ENCODE measurements around the gene ZMAT5. TPM values are rescaled to one million over a fixed set of nuclear protein-coding genes. Genes with fewer than 3 reads are reported as not detected.
A peak's percentile ranks its signal among the peaks of the same experiment; 100 is the strongest.

Gene ZMAT5
- polyA plus RNA-seq, 3 donors = 27.1 to 79.4 (median 59.3) TPM

DNA sequence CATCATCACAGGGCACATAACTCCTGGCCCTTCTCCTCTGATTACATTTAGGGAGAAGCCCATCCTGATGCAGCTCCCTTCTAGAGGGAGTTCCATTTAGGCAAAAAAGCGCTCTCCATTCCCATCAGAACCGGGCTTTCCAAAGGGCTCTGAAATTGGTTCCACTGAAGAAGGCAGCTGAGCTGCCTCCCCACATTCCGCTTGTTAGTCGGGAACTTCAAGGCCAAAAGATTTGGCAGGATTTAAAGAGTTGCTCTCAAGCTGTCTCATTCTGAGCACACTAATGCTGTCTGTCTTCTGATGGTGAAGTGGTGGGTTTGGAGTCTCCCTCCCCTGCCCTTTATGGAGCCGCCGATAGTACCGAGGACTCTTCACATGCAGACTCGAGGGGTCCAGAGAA is 73.6 kb downstream of the ZMAT5 start:
- H3K4me3 Mint-ChIP-seq = no peak overlapping the region
- H3K27ac Mint-ChIP-seq = peak overlapping the region in 2 of 7 donors; percentile 53 to 61

DNA sequence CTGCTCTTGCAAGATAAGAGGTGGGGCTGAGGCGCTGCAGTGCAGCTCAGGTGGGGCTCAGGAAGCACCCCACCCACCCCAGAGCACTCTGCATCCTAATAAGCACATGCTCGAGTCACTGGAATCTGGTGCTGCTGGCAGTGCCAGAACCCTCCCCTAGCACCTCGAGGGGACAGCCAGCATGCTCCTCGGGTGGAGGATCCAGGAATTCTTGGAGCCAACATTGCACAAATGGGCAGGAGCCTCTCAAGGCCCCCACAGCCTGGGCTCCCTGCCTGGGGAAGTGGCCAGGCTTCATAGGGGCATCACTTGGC is 74.5 kb downstream of the ZMAT5 start:
- H3K27ac Mint-ChIP-seq = no peak overlapping the region
- no peaks in the 10 kb centered on the region for H3K27me3 ChIP-seq (ENCODE audit: control insufficient read depth in 2 of 2, insufficient read depth in 2 of 2, low read length in 2 of 2)
- TF ChIP-seq, protein P1, sequence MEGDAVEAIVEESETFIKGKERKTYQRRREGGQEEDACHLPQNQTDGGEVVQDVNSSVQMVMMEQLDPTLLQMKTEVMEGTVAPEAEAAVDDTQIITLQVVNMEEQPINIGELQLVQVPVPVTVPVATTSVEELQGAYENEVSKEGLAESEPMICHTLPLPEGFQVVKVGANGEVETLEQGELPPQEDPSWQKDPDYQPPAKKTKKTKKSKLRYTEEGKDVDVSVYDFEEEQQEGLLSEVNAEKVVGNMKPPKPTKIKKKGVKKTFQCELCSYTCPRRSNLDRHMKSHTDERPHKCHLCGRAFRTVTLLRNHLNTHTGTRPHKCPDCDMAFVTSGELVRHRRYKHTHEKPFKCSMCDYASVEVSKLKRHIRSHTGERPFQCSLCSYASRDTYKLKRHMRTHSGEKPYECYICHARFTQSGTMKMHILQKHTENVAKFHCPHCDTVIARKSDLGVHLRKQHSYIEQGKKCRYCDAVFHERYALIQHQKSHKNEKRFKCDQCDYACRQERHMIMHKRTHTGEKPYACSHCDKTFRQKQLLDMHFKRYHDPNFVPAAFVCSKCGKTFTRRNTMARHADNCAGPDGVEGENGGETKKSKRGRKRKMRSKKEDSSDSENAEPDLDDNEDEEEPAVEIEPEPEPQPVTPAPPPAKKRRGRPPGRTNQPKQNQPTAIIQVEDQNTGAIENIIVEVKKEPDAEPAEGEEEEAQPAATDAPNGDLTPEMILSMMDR (IDR thresholded peaks at IDR 0.05) = no peak

More for the DNA sequence above, 73.6 kb downstream of the ZMAT5 start:
- no peak overlapping the region for H3K27ac ChIP-seq (ENCODE audit: low read depth in 1 of 2, low read length in 2 of 2)
- Mint-ChIP-seq H3K9me3 (peaks cover 0 to 1% (median 0%) of the 10 kb centered on the region in 7 donors), H3K4me1 (no peaks in the 10 kb centered on the region), H3K27me3 (ENCODE audit: low read depth in 3 of 3) (peaks cover 0 to 3% (median 1%) of the 10 kb centered on the region in 3 donors), H3K36me3 (peaks cover 70 to 80% of the 10 kb centered on the region in 2 donors)
- TF ChIP-seq, protein P1 (IDR thresholded peaks at IDR 0.05) = no peak
- no peak overlapping the region for H3K4me3 ChIP-seq (replicated peaks in 1 of 3; ENCODE audit: low read depth in 2 of 3, low read length in 3 of 3)
- WGBS (ENCODE audit: insufficient coverage) = 100% methylated on average over 4 of the region's 8 CpGs
- H2AFZ ChIP-seq (ENCODE audit: insufficient read depth, low read depth, low read length, poor library complexity, severe bottlenecking) = no peak overlapping the region
- no peaks in the 10 kb centered on the region for H4K20me1 ChIP-seq (ENCODE audit: insufficient read depth, low read length)
- no peaks in the 10 kb centered on the region for H3K9me3 ChIP-seq (replicated peaks in 1 of 2; ENCODE audit: control insufficient read depth in 1 of 2, insufficient read depth in 1 of 2, low read length in 2 of 2)
- no peaks in the 10 kb centered on the region for H3K4me1 ChIP-seq (ENCODE audit: control insufficient read depth in 1 of 2, insufficient read depth in 2 of 2, low read length in 2 of 2)
- H3K27me3 ChIP-seq (ENCODE audit: control insufficient read depth in 2 of 2, insufficient read depth in 2 of 2, low read length in 2 of 2) = no peaks in the 10 kb centered on the region
- no peak for DNase-seq
- H3K36me3 ChIP-seq (replicated peaks in 1 of 2; ENCODE audit: control insufficient read depth in 1 of 2, insufficient read depth in 2 of 2, low read length in 2 of 2) = peaks cover 66 to 84% of the 10 kb centered on the region in 2 donors
- no peak overlapping the region for H3K9ac ChIP-seq (ENCODE audit: insufficient read depth, low read length, poor library complexity, severe bottlenecking)
- H3K4me2 ChIP-seq (replicated peaks; ENCODE audit: extremely low read depth, low read length, poor library complexity, severe bottlenecking) = no peak overlapping the region
- H3K79me2 ChIP-seq (ENCODE audit: insufficient read depth, low read length) = no peaks in the 10 kb centered on the region
- intact Hi-C loops (cut with micrococcal nuclease) = no loop called here

More for the DNA sequence above, 74.5 kb downstream of the ZMAT5 start:
- no peak for DNase-seq
- H3K4me3 Mint-ChIP-seq = no peak overlapping the region
- H3K9me3 Mint-ChIP-seq = peaks cover 0 to 1% (median 0%) of the 10 kb centered on the region in 7 donors
- no peaks in the 10 kb centered on the region for H4K20me1 ChIP-seq (ENCODE audit: insufficient read depth, low read length)
- no peaks in the 10 kb centered on the region for H3K4me1 Mint-ChIP-seq
- no peaks in the 10 kb centered on the region for H3K79me2 ChIP-seq (ENCODE audit: insufficient read depth, low read length)
- no peak overlapping the region for H3K9ac ChIP-seq (ENCODE audit: insufficient read depth, low read length, poor library complexity, severe bottlenecking)
- H3K4me3 ChIP-seq (replicated peaks in 1 of 3; ENCODE audit: low read depth in 2 of 3, low read length in 3 of 3) = no peak overlapping the region
- peaks cover 0 to 3% (median 1%) of the 10 kb centered on the region in 3 donors for H3K27me3 Mint-ChIP-seq (ENCODE audit: low read depth in 3 of 3)
- no peaks in the 10 kb centered on the region for H3K4me1 ChIP-seq (ENCODE audit: control insufficient read depth in 1 of 2, insufficient read depth in 2 of 2, low read length in 2 of 2)
- H3K36me3 ChIP-seq (replicated peaks in 1 of 2; ENCODE audit: control insufficient read depth in 1 of 2, insufficient read depth in 2 of 2, low read length in 2 of 2) = peaks cover 66 to 87% of the 10 kb centered on the region in 2 donors
- H2AFZ ChIP-seq (ENCODE audit: insufficient read depth, low read depth, low read length, poor library complexity, severe bottlenecking) = no peak overlapping the region
- intact Hi-C loops (cut with micrococcal nuclease) = no loop called here
- peaks cover 72 to 78% of the 10 kb centered on the region in 2 donors for H3K36me3 Mint-ChIP-seq
- H3K4me2 ChIP-seq (replicated peaks; ENCODE audit: extremely low read depth, low read length, poor library complexity, severe bottlenecking) = no peak overlapping the region
- no peak overlapping the region for H3K27ac ChIP-seq (ENCODE audit: low read depth in 1 of 2, low read length in 2 of 2)
- H3K9me3 ChIP-seq (replicated peaks in 1 of 2; ENCODE audit: control insufficient read depth in 1 of 2, insufficient read depth in 1 of 2, low read length in 2 of 2) = no peaks in the 10 kb centered on the region
- WGBS (ENCODE audit: insufficient coverage) = 84% methylated on average over 4 of the region's 4 CpGs

All from CD14-positive monocyte (primary cell).